HepG2 (cell line): ENCODE data around the gene KCNMA1. TPM values are rescaled to one million over a fixed set of nuclear protein-coding genes. Genes with fewer than 3 reads are reported as not detected.

Experiments
- ATAC-seq: fragments of 200-7000 bp; cut with Tn5 transposase; 3 replicates; pipeline ENCODE4 v1.9.1; 2020; ENCODE audit warnings: mild to moderate bottlenecking, moderate library complexity
- BruUV-seq: library from RNA; stranded (reverse); fragments of 400-500 nt; replicated peaks from 2 replicates; lab custom pipeline; 2021; lab: Mats Ljungman, UMichigan
- CTCF ChIA-PET: fragments of 300-600 bp; formaldehyde crosslinking; extraction: SDS; loops from one replicate; lab custom pipeline; 2021; ENCODE audit warnings: low total read pairs, inconsistent platforms, low intra/inter-chr PET ratio; lab: Yijun Ruan, JAX
- POLR2A ChIA-PET: fragments of 350-600 bp; sonication (Branson Sonifier 250); formaldehyde crosslinking; loops from one replicate; lab custom pipeline; 2020; ENCODE audit warnings: antibody characterized with exemption, inconsistent platforms; lab: Yijun Ruan, JAX
- DNase-seq: peaks from one replicate; pipeline ENCODE4 v3.0.0-alpha.2; 2015; ENCODE audit warnings: low spot score
- FAIRE-seq: peaks from 3 replicates; lab custom pipeline; 2011; peaks lifted over from hg19 to GRCh38; lab: Jason Lieb, UNC
- H2AFZ ChIP-seq: one replicate; pipeline ENCODE4 v1.6.1; 2011; ENCODE audit warnings: low read length, inconsistent platforms
- H3K27ac ChIP-seq: fragments of 300-600 bp; 3 replicates; pipeline ENCODE4 v1.8.0; 2011; ENCODE audit warnings: mixed run types, mild to moderate bottlenecking, mixed read lengths, low read length, inconsistent platforms; ENCODE audit not compliant: insufficient read depth; ENCODE audit errors: extremely low read length
- H3K27me3 ChIP-seq, 2 experiments: fragments of 200-600 bp in 1 of 2; 2 replicates in 1 of 2; 3 replicates in 1 of 2; pipeline versions ENCODE4 v1.6.0 to v1.8.0; 2011; ENCODE audit warnings: low read length in 2 of 2, mild to moderate bottlenecking in 2 of 2, moderate library complexity in 2 of 2, inconsistent platforms in 1 of 2; ENCODE audit not compliant: insufficient read depth in 2 of 2, control insufficient read depth in 1 of 2
- H3K36me3 ChIP-seq, 2 experiments: fragments of 200-600 bp in 1 of 2; replicated peaks in 1 of 2; 2 replicates in 1 of 2; 3 replicates in 1 of 2; pipeline versions ENCODE4 v1.5.1 to v1.8.0; 2011; ENCODE audit warnings: low read length in 2 of 2, inconsistent platforms in 1 of 2; ENCODE audit not compliant: insufficient read depth in 2 of 2, control insufficient read depth in 1 of 2
- H3K4me1 ChIP-seq: 2 replicates; pipeline ENCODE4 v1.5.1; 2012; ENCODE audit warnings: low read length, inconsistent platforms; ENCODE audit not compliant: insufficient read depth
- H3K4me2 ChIP-seq: 2 replicates; pipeline ENCODE4 v1.6.0; 2011; ENCODE audit warnings: low read depth, low read length, inconsistent platforms
- H3K4me3 ChIP-seq, 3 experiments: fragments of 200-600 bp in 1 of 3; sonication (generic), shearing (Covaris generic) in 1 of 3; replicated peaks in 1 of 3; 2 replicates each; pipeline ENCODE4 v1.5.1; 2011 to 2016; ENCODE audit warnings: low read length in 3 of 3, inconsistent platforms in 2 of 3, low read depth in 2 of 3, mild to moderate bottlenecking in 2 of 3, control low read depth in 1 of 3, mixed read lengths in 1 of 3; ENCODE audit not compliant: insufficient read depth in 1 of 3
- H3K79me2 ChIP-seq: one replicate; pipeline ENCODE4 v1.6.1; 2011; ENCODE audit warnings: low read length, inconsistent platforms; ENCODE audit not compliant: insufficient read depth
- H3K9ac ChIP-seq: 2 replicates; pipeline ENCODE4 v1.6.0; 2011; ENCODE audit warnings: mild to moderate bottlenecking, low read depth, low read length, inconsistent platforms; ENCODE audit not compliant: insufficient read depth
- H3K9me3 ChIP-seq: 2 replicates; pipeline ENCODE4 v1.5.1; 2012; ENCODE audit warnings: mild to moderate bottlenecking, low read length
- H4K20me1 ChIP-seq: 2 replicates; pipeline ENCODE4 v1.6.0; 2011; ENCODE audit warnings: inconsistent platforms, mild to moderate bottlenecking, low read length, moderate library complexity; ENCODE audit not compliant: insufficient read depth
- CAMTA2 ChIP-seq: sonication (generic); formaldehyde crosslinking; IDR thresholded peaks from 2 replicates; pipeline ENCODE4 v1.4.0; 2020; ENCODE audit warnings: mild to moderate bottlenecking, missing genetic modification reagents, borderline replicate concordance
- GABPB1 ChIP-seq: IDR thresholded peaks from 2 replicates; pipeline ENCODE4 v1.6.1; 2016; ENCODE audit warnings: mild to moderate bottlenecking, missing genetic modification reagents, moderate library complexity, missing compliant biosample characterization
- JARID2 ChIP-seq: sonication (generic); formaldehyde crosslinking; IDR thresholded peaks from 2 replicates; pipeline ENCODE4 v1.8.1; 2023; ENCODE audit warnings: missing genetic modification reagents, inconsistent platforms; ENCODE audit not compliant: insufficient replicate concordance
- MAFG ChIP-seq: sonication (generic); formaldehyde crosslinking; IDR thresholded peaks from 2 replicates; pipeline ENCODE4 v1.5.1; 2020; ENCODE audit warnings: mild to moderate bottlenecking, missing genetic modification reagents
- RBFOX2 ChIP-seq: fragments of 200-400 bp; formaldehyde crosslinking; IDR thresholded peaks from 2 replicates; pipeline ENCODE4 v1.6.1; 2017; ENCODE audit warnings: low read depth, mild to moderate bottlenecking, low read length
- ZNF430 ChIP-seq: sonication (generic); formaldehyde crosslinking; IDR thresholded peaks from 2 replicates; pipeline ENCODE4 v1.9.0; 2021; ENCODE audit warnings: mild to moderate bottlenecking, missing genetic modification reagents
- WGBS: methylation state at CpG from one replicate; pipeline ENCODE4 v1.1.6; 2017; ENCODE audit warnings: low lambda C conversion rate; 5-methylcytosine and 5-hydroxymethylcytosine counted together
- in situ Hi-C: cut with HindIII; loops from 2 replicates; pipeline ENCODE4 v1.10.0; 2017; ENCODE audit warnings: low pct_unique_long_range_greater_than_20kb; ENCODE audit not compliant: extremely low pct_ligation_motif_present
- intact Hi-C: fragments of 100-400 bp; cut with micrococcal nuclease; formaldehyde crosslinking; loops from one replicate; pipeline ENCODE4 v1.10.0; 2022; ENCODE audit not compliant: unreplicated experiment
- polyA plus RNA-seq, 8 experiments: library from polyadenylated mRNA; depleted of rRNA in 3 of 8; stranded (reverse) in 7 of 8; unstranded in 1 of 8; fragments of >200 nt; fragmentation: Illumina TruSeq in 4 of 8; extraction: Trizol in 4 of 8; gene quantifications; 2 replicates each; pipeline versions ENCODE4 v1.2.1 to v1.2.3, GENCODE V29; 2011 to 2016; ENCODE audit warnings: low read depth in 4 of 8, missing spikeins in 1 of 8, mixed read lengths in 1 of 8; ENCODE audit not compliant: insufficient read depth in 1 of 8
- total RNA-seq, 5 experiments: library from RNA; depleted of rRNA; stranded (reverse); fragments of >200 nt; fragmentation: Illumina TruSeq; extraction: Trizol; gene quantifications; 2 replicates each; pipeline ENCODE4 v1.2.3, GENCODE V29; 2016; ENCODE audit warnings: low read depth in 1 of 5
- TF ChIP-seq, protein P1 (sequence below): sonication (generic); formaldehyde crosslinking; IDR thresholded peaks from 2 replicates; pipeline ENCODE4 v1.9.0; 2021; ENCODE audit warnings: missing genetic modification reagents, borderline replicate concordance
- TF ChIP-seq, protein P2 (sequence below): sonication (generic); formaldehyde crosslinking; IDR thresholded peaks from 2 replicates; pipeline ENCODE4 v1.8.0; 2022; ENCODE audit warnings: missing genetic modification reagents, low read depth, mild to moderate bottlenecking, borderline replicate concordance

Gene KCNMA1
- total and polyA plus RNA-seq, 2 of the 13 experiments (the other 11 are each of a cell fraction or from before 2014, with no cell fraction given) = 0.02 TPM; not detected in 1

DNA sequence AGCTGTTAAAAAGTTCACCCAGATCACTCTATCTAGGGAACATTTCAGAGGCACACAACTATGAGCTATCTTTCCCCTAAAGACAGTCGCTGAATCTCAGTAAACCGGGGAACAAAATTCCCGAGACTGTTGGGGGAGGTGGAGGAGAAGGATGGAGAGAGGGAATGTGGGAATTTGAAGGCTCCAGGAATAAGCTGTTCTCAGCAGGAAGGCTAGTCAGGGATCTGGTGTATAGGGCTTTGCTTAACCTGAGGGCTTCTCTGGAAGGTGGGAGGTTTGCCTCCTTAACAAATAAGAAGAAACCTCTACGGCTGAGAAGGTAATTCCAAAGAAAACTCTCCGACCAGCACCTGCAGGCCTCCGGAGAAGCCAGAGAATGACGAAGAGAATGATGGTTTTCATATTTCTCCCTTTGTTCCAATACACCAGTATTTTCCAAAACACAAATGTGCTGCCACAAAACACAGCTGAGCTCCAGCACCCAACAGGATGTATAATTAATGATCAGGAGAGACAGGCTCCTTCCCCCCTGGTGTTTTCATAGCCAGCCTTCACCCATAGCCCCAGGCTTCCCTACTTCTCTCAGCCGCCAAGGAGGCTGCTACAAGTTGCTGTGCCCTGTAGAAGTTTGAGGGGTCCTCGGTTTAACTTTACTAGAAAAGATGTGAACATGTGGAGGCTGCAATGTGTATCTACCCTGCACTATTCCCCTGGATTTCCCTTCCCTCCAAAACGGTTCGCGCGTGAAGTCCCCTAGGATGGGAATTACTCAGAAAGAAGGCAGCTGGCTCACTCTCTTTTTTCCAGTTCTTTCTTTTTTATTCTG lies 2.0 kb downstream of the KCNMA1 start:
- Histone ChIP-seq H3K9ac (no peak overlapping the region), H3K4me2 (no peak overlapping the region), H4K20me1 (no peaks in the 10 kb centered on the region), H3K4me3 (no peak overlapping the region), H3K27me3 (peaks cover 4 to 30% of the 10 kb centered on the region in 2 experiments; a peak in 4 of 5 replicates), H3K9me3 (no peaks in the 10 kb centered on the region), H3K4me1 (no peaks in the 10 kb centered on the region), H3K36me3 (no peaks in the 10 kb centered on the region), H3K27ac (no peak overlapping the region), H2AFZ (no peak overlapping the region), H3K79me2 (no peaks in the 10 kb centered on the region)
- no peak for DNase-seq
- TF ChIP-seq CAMTA2 (CRISPR knock-in tag) (no peak), ZNF430 (CRISPR knock-in tag) (no peak), JARID2 (CRISPR knock-in tag) (no peak), MAFG (CRISPR knock-in tag) (no peak), GABPB1 (CRISPR knock-in tag) (no peak), RBFOX2 (no peak)
- TF ChIP-seq, protein P1, sequence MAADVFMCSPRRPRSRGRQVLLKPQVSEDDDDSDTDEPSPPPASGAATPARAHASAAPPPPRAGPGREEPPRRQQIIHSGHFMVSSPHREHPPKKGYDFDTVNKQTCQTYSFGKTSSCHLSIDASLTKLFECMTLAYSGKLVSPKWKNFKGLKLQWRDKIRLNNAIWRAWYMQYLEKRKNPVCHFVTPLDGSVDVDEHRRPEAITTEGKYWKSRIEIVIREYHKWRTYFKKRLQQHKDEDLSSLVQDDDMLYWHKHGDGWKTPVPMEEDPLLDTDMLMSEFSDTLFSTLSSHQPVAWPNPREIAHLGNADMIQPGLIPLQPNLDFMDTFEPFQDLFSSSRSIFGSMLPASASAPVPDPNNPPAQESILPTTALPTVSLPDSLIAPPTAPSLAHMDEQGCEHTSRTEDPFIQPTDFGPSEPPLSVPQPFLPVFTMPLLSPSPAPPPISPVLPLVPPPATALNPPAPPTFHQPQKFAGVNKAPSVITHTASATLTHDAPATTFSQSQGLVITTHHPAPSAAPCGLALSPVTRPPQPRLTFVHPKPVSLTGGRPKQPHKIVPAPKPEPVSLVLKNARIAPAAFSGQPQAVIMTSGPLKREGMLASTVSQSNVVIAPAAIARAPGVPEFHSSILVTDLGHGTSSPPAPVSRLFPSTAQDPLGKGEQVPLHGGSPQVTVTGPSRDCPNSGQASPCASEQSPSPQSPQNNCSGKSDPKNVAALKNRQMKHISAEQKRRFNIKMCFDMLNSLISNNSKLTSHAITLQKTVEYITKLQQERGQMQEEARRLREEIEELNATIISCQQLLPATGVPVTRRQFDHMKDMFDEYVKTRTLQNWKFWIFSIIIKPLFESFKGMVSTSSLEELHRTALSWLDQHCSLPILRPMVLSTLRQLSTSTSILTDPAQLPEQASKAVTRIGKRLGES (CRISPR knock-in tag) = no peak
- TF ChIP-seq, protein P2, sequence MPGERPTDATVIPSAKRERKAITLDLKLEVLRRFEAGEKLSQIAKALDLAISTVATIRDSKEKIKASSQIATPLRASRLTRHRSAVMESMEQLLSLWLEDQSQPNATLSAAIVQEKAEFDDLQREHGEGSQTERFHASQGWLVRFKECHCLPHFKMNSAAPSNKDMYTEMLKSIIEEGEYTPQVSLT (CRISPR knock-in tag) = no peak
- ChIA-PET POLR2A (no interaction called here), CTCF (no interaction called here)
- 33% methylated on average over 13 of the region's 13 CpGs for WGBS
- FAIRE-seq = no peak
- no peak for ATAC-seq
- in situ Hi-C loops = no loop called here
- no TSS peak for BruUV-seq
- intact Hi-C loops = no loop called here
